Renal cortical epithelial cell (primary cell): Measurements from ENCODE around the gene ORC3. TPM values are rescaled to one million over a fixed set of nuclear protein-coding genes. Genes with fewer than 3 reads are reported as not detected.
"Not testable (repeated sequence)": the region's sequence is repeated elsewhere in the genome, so short reads cannot be mapped to it uniquely, and the experiment has no call there.

Experiments
- DNase-seq: peaks from one replicate; pipeline ENCODE4 v3.0.0-alpha.2; 2011; ENCODE audit warnings: low read depth
- total RNA-seq: library from RNA; depleted of rRNA; stranded (reverse); fragments of >200 nt; gene quantifications from 2 replicates; pipeline ENCODE4 v1.2.3, GENCODE V29; 2014

Gene ORC3
- total RNA-seq, 1 donor from 2014 or later: 24.7 TPM

GRCh38 chr6:87660226-87660911, 70.4 kb downstream of the ORC3 start:
- peak; percentile 44 for DNase-seq

DNA sequence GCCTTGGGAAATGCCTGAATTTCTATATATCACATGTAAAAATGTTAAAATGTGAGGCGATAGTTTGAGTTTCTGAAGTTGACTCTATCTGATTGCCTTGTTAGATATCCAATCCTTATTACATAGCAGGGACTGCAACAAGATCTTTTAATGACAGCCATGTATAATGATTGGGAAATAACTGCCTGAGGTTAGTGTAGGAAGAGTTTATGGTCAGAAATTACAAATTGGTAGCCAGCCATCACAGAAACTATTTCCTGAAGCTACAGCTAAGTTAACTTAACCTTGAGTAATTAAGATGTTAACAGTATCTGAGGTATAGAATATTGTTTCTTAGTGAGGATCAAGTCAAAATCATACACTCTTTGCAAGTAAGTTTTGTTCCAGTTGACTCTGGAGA, 71.1 kb downstream of the ORC3 start:
- peak; percentile 41 for DNase-seq

DNA sequence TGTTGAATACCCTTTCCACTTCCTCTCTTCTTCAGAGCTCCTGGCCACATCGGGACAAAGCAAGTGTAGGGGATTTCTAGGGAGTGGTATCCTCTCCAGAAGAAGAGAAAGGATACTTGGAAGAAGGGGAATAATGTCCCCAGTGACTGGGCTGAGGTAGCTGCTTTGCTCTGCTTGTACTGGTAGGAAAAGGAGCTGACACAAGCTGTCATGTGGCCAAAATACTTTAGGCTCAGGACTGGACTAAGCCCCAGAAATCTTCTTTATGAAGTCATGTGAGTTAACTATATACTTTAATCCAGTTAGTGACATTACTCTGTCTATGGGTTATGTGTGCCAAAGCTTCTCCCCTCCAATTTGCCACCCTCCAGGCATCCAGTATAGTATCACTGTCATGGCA, 71.6 kb downstream of the ORC3 start:
- DNase-seq: no peak

GRCh38 chr6:87663434-87663833, 73.5 kb downstream of the ORC3 start:
- DNase-seq: no peak

- peak; percentile 59 for DNase-seq
Measured at GRCh38 chr6:87664921-87665485, 75.1 kb downstream of the ORC3 start.

GRCh38 chr6:87667032-87667431, 77.1 kb downstream of the ORC3 start:
- DNase-seq: peak; percentile 49

DNA sequence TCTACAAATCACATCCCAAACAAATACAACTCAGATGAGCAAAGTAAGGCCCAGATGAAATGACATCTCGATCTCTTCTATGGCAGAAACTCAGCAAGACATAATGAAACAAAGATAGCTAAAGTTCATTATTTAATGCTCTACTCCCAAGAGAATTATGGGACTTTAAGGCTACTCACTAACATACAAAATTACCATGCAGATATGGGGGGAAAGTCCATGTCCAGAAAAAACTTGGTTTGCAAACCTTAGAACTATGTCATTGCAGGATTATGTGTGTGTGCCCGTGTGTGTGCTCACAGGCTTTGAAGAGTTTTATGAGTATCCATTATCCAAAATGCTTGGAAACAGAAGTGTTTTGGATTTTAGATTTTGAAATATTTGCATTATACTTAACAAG, 78.1 kb downstream of the ORC3 start:
- no peak for DNase-seq

DNA sequence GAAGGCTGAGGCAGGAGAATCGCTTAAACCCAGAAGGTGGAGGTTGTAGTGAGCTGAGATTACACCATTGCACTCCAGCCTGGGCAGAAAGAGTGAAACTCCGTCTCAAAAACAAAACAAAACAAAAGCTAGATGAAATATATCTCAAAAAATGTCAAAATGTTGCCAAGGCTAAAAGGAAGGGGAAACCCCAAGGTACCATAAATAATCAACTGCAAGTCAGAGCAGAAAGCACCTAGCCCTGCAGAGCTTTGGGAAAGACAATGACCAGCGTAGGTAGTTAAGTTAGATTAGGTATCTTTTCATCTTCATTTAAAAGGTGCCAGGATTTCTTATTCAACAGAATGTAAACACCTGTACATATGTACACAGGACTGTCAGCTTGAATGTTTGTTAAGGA, 79.1 kb downstream of the ORC3 start:
- no peak for DNase-seq

DNA sequence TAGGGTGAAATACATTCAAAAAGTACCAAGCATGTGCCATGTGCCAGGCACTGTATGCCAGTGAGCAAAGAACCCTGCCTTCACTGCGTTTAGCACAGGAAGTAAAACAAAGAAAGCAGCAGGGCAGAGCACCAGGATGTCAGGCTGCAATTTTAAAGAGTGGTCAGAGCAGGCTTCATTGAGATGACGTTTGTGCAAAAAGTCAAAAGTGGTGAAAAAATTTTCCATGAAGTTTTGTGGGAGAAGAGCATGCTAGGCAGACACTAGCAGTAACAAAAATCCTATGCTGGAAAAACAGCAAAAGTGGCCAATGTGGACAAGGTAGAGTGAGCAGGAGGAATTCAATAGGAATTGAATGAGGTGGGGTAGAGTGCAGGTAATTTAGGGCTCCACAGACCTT, 80.8 kb downstream of the ORC3 start:
- peak; percentile 62 for DNase-seq

DNA sequence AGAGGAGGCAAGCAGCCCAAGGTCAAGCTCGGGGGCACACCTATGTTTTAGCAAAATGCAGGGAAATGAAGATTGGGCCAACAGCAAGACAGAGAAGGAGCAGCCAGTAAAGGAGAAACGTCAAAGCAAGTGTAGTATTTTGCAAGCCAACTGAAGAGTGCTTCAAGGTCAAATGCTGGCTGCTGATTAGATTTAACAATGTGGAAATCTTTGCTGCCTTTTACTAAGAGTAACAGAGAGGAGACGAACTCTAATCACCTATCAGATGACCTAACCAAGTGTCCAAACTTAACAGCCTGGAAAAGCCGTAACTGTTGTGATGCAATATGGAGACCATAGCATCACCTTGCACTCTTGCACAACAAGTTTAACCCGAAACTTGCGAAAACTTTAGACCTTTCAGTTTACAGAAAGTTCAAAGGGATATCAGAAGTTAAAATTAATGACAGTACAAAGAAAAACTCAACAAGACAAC, 81.7 kb downstream of the ORC3 start:
- peak; percentile 88 for DNase-seq

DNA sequence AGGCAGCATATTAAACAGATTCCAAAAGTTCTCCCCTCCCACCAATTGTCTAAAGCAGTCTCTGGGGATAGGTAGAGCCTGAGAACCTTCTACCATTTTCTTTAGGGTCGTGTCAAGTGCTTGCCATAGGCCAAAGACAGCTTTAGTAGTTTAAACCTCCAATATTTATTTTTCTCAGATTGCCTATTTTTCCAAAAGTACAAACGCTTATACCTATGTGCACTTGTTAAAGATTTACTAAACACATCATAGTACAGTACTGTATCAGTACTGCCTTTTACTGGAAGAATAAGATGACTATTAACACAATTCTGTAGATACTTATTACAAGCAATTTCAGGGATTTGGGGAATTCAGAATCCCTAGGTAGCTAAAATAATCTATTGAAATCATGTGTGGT, 82.7 kb downstream of the ORC3 start:
- no peak for DNase-seq

- no peak for DNase-seq
Measured at GRCh38 chr6:87673237-87673636, 83.3 kb downstream of the ORC3 start.

DNA sequence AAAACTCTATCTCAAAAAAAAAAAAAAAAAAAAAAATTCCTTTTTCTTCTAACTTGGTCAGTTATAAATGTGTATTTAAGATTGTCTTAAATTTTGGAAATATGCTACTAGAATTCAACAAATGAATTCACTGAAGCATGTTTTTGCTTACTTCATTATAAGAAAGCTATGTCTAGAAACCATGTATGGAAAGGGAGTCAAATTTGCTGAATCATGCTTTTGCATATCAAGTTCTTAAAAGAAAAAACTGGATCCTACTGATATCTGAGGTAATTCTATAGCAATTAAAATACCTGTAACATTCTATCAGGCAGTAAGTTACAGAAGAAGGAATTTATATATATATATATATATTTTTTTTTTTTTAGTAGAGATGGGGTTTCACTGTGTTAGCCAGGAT, 84.4 kb downstream of the ORC3 start:
- DNase-seq: no peak

- no peak for DNase-seq
Measured at GRCh38 chr6:87675004-87675681, 85.2 kb downstream of the ORC3 start.

- DNase-seq: no peak
Measured at GRCh38 chr6:87682310-87682709, 92.4 kb downstream of the ORC3 start.

GRCh38 chr6:87683890-87684289, 94.0 kb downstream of the ORC3 start:
- DNase-seq: no peak

- no peak for DNase-seq
Measured at GRCh38 chr6:87684895-87685654, 95.1 kb downstream of the ORC3 start.

GRCh38 chr6:87686636-87687205, 96.8 kb downstream of the ORC3 start:
- peak; percentile 49 for DNase-seq

GRCh38 chr6:87687296-87687695, 97.4 kb downstream of the ORC3 start:
- DNase-seq: no peak

GRCh38 chr6:87687893-87688292, 98.0 kb downstream of the ORC3 start:
- not testable (repeated sequence) for DNase-seq

DNA sequence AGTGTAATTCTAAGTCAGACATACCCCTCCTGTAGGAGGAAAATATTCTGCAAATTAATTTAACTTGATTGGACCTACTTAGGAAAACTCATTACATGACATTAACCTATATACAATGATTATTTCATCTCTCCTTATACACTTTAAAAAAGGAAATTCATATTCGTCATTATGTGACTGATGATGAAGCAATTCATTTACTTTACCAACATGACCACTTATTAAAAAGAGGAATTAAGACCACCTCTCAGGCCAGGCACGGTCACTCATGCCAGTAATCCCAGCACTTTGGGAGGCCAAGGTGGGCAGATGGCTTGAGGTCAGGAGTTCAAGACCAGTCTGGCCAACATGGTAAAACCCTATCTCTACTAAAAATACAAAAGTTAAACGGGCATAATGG, 100.5 kb downstream of the ORC3 start:
- no peak for DNase-seq

- no peak for DNase-seq
Measured at GRCh38 chr6:87692086-87692485, 102.2 kb downstream of the ORC3 start.
